ENCODE data around the gene SMIM35.

SMIM35 gene

GRCh38 chr11:118109231-118109630 lies 22.5 kb upstream of the SMIM35 start:
- no peak for DNase-seq (ENCODE audit: low read depth, low spot score)

GRCh38 chr11:118108513-118108912 lies 21.8 kb upstream of the SMIM35 start:
- DNase-seq (ENCODE audit: low read depth, low spot score), result peak; percentile 40

GRCh38 chr11:118106789-118107335 lies 20.1 kb upstream of the SMIM35 start:
- no peak for DNase-seq (ENCODE audit: low read depth, low spot score)

- DNase-seq (ENCODE audit: low read depth, low spot score), result no peak
Measured at GRCh38 chr11:118105657-118106305, 19.0 kb upstream of the SMIM35 start.

GRCh38 chr11:118104491-118104890 lies 17.7 kb upstream of the SMIM35 start:
- no peak for DNase-seq (ENCODE audit: low read depth, low spot score)

GRCh38 chr11:118102721-118103261 lies 16.0 kb upstream of the SMIM35 start:
- DNase-seq (ENCODE audit: low read depth, low spot score), result no peak

- no peak for DNase-seq (ENCODE audit: low read depth, low spot score)
Measured at GRCh38 chr11:118100691-118101232, 14.0 kb upstream of the SMIM35 start.

- no peak for DNase-seq (ENCODE audit: low read depth, low spot score)
Measured at GRCh38 chr11:118099838-118100556, 13.2 kb upstream of the SMIM35 start.

- no peak for DNase-seq (ENCODE audit: low read depth, low spot score)
Measured at GRCh38 chr11:118098996-118099837, 12.5 kb upstream of the SMIM35 start.

- no peak for DNase-seq (ENCODE audit: low read depth, low spot score)
Measured at GRCh38 chr11:118095967-118096367, 9.2 kb upstream of the SMIM35 start.

- DNase-seq (ENCODE audit: low read depth, low spot score), result no peak
Measured at GRCh38 chr11:118095493-118095892, 8.7 kb upstream of the SMIM35 start.

GRCh38 chr11:118092907-118093571 lies 6.3 kb upstream of the SMIM35 start:
- DNase-seq (ENCODE audit: low read depth, low spot score), result no peak

- DNase-seq (ENCODE audit: low read depth, low spot score), result no peak
Measured at GRCh38 chr11:118091690-118092089, 4.9 kb upstream of the SMIM35 start.

GRCh38 chr11:118090545-118091162 lies 3.9 kb upstream of the SMIM35 start:
- no peak for DNase-seq (ENCODE audit: low read depth, low spot score)

GRCh38 chr11:118088531-118088930 lies 1.8 kb upstream of the SMIM35 start:
- no peak for DNase-seq (ENCODE audit: low read depth, low spot score)

GRCh38 chr11:118087931-118088330 lies 1.2 kb upstream of the SMIM35 start:
- DNase-seq (ENCODE audit: low read depth, low spot score), result no peak

- no peak for DNase-seq (ENCODE audit: low read depth, low spot score)
Measured at GRCh38 chr11:118084656-118085055, 2.1 kb downstream of the SMIM35 start.

- no peak for DNase-seq (ENCODE audit: low read depth, low spot score)
Measured at GRCh38 chr11:118084247-118084646, 2.5 kb downstream of the SMIM35 start.

- no peak for DNase-seq (ENCODE audit: low read depth, low spot score)
Measured at GRCh38 chr11:118082880-118083552, 3.7 kb downstream of the SMIM35 start.
